Neuronal stem cell (in vitro differentiated cells): ENCODE measurements around the gene TAOK1.

Source experiments
- DNase-seq: peaks from one replicate; pipeline ENCODE4 v3.0.0-alpha.2; 2013; ENCODE audit warnings: low spot score
- H2AFZ ChIP-seq: one replicate; pipeline ENCODE4 v1.6.1; 2013; ENCODE audit warnings: mild to moderate bottlenecking, low read length, inconsistent platforms
- H2AK5ac ChIP-seq: 2 replicates; pipeline ENCODE4 v1.6.1; 2013; ENCODE audit warnings: low read depth, mild to moderate bottlenecking, inconsistent platforms, low read length, moderate library complexity, mixed read lengths
- H2BK120ac ChIP-seq: 2 replicates; pipeline ENCODE4 v1.6.1; 2013; ENCODE audit warnings: low read depth, mild to moderate bottlenecking, inconsistent platforms, low read length, moderate library complexity, mixed read lengths
- H2BK12ac ChIP-seq: one replicate; pipeline ENCODE4 v1.6.1; 2013; ENCODE audit warnings: low read length, inconsistent platforms
- H2BK15ac ChIP-seq: 2 replicates; pipeline ENCODE4 v1.6.1; 2013; ENCODE audit warnings: mild to moderate bottlenecking, low read length, inconsistent platforms, mixed read lengths
- H2BK5ac ChIP-seq: one replicate; pipeline ENCODE4 v1.6.1; 2013; ENCODE audit warnings: inconsistent platforms, mild to moderate bottlenecking, low read length, moderate library complexity
- H3K14ac ChIP-seq: one replicate; pipeline ENCODE4 v1.6.1; 2013; ENCODE audit warnings: low read length, inconsistent platforms
- H3K18ac ChIP-seq: 2 replicates; pipeline ENCODE4 v1.6.1; 2013; ENCODE audit warnings: low read length, inconsistent platforms
- H3K23ac ChIP-seq: 2 replicates; pipeline ENCODE4 v1.6.1; 2013; ENCODE audit warnings: low read depth, mild to moderate bottlenecking, mixed read lengths, low read length, inconsistent platforms; ENCODE audit not compliant: poor library complexity
- H3K27ac ChIP-seq: replicated peaks from 3 replicates; pipeline ENCODE4 v1.5.1; 2013; ENCODE audit warnings: low read length, inconsistent platforms
- H3K27me3 ChIP-seq, 3 experiments: 2 replicates each; pipeline ENCODE4 v1.6.1; 2013; ENCODE audit warnings: low read length in 3 of 3, mild to moderate bottlenecking in 2 of 3, inconsistent platforms in 1 of 3, low read depth in 1 of 3, mixed read lengths in 1 of 3, moderate library complexity in 1 of 3; ENCODE audit not compliant: control insufficient read depth in 3 of 3, insufficient read depth in 3 of 3
- H3K36me3 ChIP-seq, 2 donors: replicated peaks in 1 of 2; 2 replicates each; pipeline ENCODE4 v1.6.1; 2013; ENCODE audit warnings: low read length in 2 of 2; ENCODE audit not compliant: control insufficient read depth in 2 of 2, insufficient read depth in 2 of 2
- H3K4ac ChIP-seq: 2 replicates; pipeline ENCODE4 v1.6.1; 2013; ENCODE audit warnings: inconsistent platforms, mild to moderate bottlenecking, low read length, moderate library complexity
- H3K4me1 ChIP-seq, 2 donors: 1 replicate in 1 of 2; 2 replicates in 1 of 2; pipeline ENCODE4 v1.6.1; 2013; ENCODE audit warnings: low read length in 2 of 2, low read depth in 1 of 2; ENCODE audit not compliant: control insufficient read depth in 2 of 2, insufficient read depth in 1 of 2
- H3K4me2 ChIP-seq: one replicate; pipeline ENCODE4 v1.6.1; 2013; ENCODE audit warnings: mild to moderate bottlenecking, low read length, inconsistent platforms; ENCODE audit not compliant: insufficient read depth, poor library complexity, severe bottlenecking
- H3K4me3 ChIP-seq, 2 donors: 2 replicates each; pipeline ENCODE4 v1.5.1; 2013; ENCODE audit warnings: low read length in 2 of 2, mild to moderate bottlenecking in 2 of 2, inconsistent platforms in 1 of 2, moderate library complexity in 1 of 2
- H3K79me1 ChIP-seq: one replicate; pipeline ENCODE4 v1.6.1; 2013; ENCODE audit warnings: low read depth, mild to moderate bottlenecking, inconsistent platforms, low read length, moderate library complexity
- H3K9ac ChIP-seq: one replicate; pipeline ENCODE4 v1.6.1; 2013; ENCODE audit warnings: mild to moderate bottlenecking, low read depth, low read length, inconsistent platforms; ENCODE audit not compliant: poor library complexity
- H3K9me3 ChIP-seq, 2 donors: replicated peaks in 1 of 2; 2 replicates each; pipeline versions ENCODE3 to v1.6.1; 2013; ENCODE audit warnings: low read length in 2 of 2, mild to moderate bottlenecking in 2 of 2, inconsistent platforms in 1 of 2, low read depth in 1 of 2, mixed read lengths in 1 of 2, moderate library complexity in 1 of 2; ENCODE audit not compliant: control insufficient read depth in 2 of 2, insufficient read depth in 1 of 2
- H4K8ac ChIP-seq: one replicate; pipeline ENCODE4 v1.6.1; 2013; ENCODE audit warnings: low read depth, mild to moderate bottlenecking, inconsistent platforms, low read length, moderate library complexity
- H4K91ac ChIP-seq: one replicate; pipeline ENCODE4 v1.6.1; 2013; ENCODE audit warnings: low read length, low read depth, mild to moderate bottlenecking, inconsistent platforms; ENCODE audit not compliant: poor library complexity
- WGBS, 2 donors: extraction: QIAGEN DNeasy Blood & Tissue Kit; methylation state at CpG; one replicate each; pipeline ENCODE4 v1.1.7; 2013; ENCODE audit warnings: missing lambda C conversion rate in 2 of 2, mixed read lengths in 1 of 2; ENCODE audit not compliant: insufficient read length in 2 of 2, insufficient replicate concordance in 1 of 2; ENCODE audit errors: extremely low coverage in 2 of 2; 5-methylcytosine and 5-hydroxymethylcytosine counted together

The TAOK1 gene

DNA sequence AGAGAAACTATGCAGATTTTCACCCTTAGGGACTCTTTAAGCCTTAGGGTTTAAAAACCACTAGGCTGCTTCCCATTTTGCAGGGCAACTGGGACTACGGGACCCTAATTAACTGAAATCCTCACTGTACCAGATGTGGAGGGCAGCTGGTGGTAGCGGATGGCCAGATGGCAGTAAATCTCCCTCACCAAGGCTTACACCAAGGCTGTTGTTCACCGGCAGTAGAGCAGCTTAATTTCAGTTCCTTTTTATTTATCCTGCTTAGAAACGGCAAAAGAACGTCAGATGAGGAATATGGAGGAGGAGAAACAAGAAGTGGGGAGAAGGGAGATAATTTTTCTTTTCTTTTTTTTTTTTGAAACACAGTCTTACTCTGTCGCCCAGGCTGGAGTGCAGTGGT is 170.2 kb downstream of the TAOK1 start:
- no peak overlapping the region for H4K91ac ChIP-seq
- H3K4me1 ChIP-seq: no peaks in the 10 kb centered on the region
- H2BK5ac ChIP-seq: no peak overlapping the region
- no peak for DNase-seq
- peaks cover 0 to 29% of the 10 kb centered on the region in 2 donors for H3K36me3 ChIP-seq
- H2BK120ac ChIP-seq: no peak overlapping the region
- H2BK15ac ChIP-seq: no peak overlapping the region
- no CpG with 5 or more reads among the region's 6 CpGs for WGBS, 2 donors
- H3K4ac ChIP-seq: no peak overlapping the region
- no peak overlapping the region for H3K14ac ChIP-seq
- no peak overlapping the region for H3K4me2 ChIP-seq
- H3K23ac ChIP-seq: no peak overlapping the region
- no peak overlapping the region for H2AFZ ChIP-seq
- no peak overlapping the region for H3K18ac ChIP-seq
- no peak overlapping the region for H3K4me3 ChIP-seq
- H3K27ac ChIP-seq: no peak overlapping the region
- H3K27me3 ChIP-seq: peaks cover 0 to 9% (median 0%) of the 10 kb centered on the region in 3 experiments
- H3K79me1 ChIP-seq: no peaks in the 10 kb centered on the region
- no peak overlapping the region for H2BK12ac ChIP-seq
- no peak overlapping the region for H3K9ac ChIP-seq
- no peak overlapping the region for H2AK5ac ChIP-seq
- no peak overlapping the region for H4K8ac ChIP-seq
- H3K9me3 ChIP-seq: no peaks in the 10 kb centered on the region

DNA sequence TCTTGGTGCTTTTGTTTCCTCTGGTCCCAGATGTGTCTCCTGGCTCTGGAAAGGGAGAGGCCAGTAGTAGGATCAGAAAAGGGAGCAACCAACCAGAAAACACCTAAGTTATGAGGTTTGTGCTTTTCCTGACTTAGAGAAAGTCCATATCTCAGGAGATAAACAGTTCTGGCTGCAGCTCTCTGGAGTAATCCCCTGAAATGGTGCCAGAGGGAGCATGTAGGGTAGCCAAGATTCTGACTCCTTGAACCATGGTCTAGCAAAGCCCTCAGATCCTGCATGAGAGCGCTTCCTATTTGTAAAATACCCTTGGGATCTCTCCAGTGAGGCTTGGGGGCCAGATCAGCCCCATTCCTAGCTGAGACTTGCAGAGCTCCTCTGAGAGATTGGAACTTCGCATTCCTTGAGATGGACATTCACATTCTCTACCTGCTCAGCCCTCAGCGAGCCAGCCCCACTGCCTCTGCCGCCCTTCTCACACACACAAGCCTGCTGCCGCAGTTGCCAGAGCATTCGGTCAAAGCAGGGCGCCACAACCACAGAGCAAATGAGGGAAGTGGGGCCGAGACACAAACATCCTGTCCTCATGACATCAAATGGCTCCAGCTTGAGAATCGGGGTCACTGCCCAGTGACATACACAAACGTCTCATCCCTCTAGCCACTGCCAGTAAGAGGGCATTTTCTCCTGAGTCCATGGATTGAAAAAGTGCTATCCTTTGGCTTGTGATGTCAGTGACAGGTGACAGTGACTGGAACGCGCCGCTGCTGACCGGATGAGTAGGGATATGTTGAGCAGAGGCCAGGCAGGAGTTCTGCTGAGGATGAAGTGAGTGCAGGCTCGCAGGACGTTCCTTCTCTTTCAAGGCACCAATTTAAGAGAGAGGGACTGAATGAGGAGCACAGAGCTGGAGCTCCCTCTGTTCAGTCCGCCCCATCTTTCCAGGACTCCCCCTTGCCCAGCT is 171.7 kb downstream of the TAOK1 start:
- no peak overlapping the region for H4K8ac ChIP-seq
- no peak overlapping the region for H2BK120ac ChIP-seq
- DNase-seq: no peak
- H2BK15ac ChIP-seq: no peak overlapping the region
- no peak overlapping the region for H3K14ac ChIP-seq
- peaks cover 0 to 29% of the 10 kb centered on the region in 2 donors for H3K36me3 ChIP-seq
- no peaks in the 10 kb centered on the region for H3K9me3 ChIP-seq
- no peak overlapping the region for H3K4me2 ChIP-seq
- no peaks in the 10 kb centered on the region for H3K79me1 ChIP-seq
- no peak overlapping the region for H2BK5ac ChIP-seq
- no peak overlapping the region for H2AFZ ChIP-seq
- H3K4me3 ChIP-seq: no peak overlapping the region
- peak overlapping the region; percentile 60 for H3K9ac ChIP-seq
- no peak overlapping the region for H4K91ac ChIP-seq
- no peak overlapping the region for H3K23ac ChIP-seq
- no CpG with 5 or more reads among the region's 17 CpGs for WGBS, 2 donors
- peaks cover 4 to 5% of the 10 kb centered on the region in 2 donors for H3K4me1 ChIP-seq
- no peak overlapping the region for H2BK12ac ChIP-seq
- H2AK5ac ChIP-seq: no peak overlapping the region
- H3K4ac ChIP-seq: no peak overlapping the region
- no peak overlapping the region for H3K27ac ChIP-seq
- H3K27me3 ChIP-seq: peaks cover 0 to 24% (median 7%) of the 10 kb centered on the region in 3 experiments
- H3K18ac ChIP-seq: no peak overlapping the region

DNA sequence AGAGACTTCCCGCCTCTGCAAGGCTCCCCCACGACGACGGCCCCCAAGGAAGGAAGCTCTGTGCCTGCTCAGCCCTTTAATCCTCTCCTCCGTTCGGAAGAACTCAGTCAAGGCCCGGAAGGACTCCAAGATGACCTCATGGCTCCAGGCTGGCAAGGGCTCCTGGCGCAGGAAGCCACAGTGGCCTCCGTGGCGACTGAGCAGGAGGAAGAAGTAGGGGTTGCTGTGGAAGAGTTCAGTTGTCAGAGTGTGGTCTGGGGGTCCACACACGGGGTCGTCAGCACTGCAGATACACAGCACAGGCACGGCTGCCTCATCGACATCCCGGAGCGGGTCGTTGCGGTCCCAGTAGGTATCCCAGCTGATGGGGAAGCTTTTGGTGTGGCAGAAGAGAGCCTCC is 172.5 kb downstream of the TAOK1 start:
- Histone ChIP-seq H3K79me1 (no peaks in the 10 kb centered on the region), H4K8ac (no peak overlapping the region), H3K4me2 (no peak overlapping the region), H2BK120ac (no peak overlapping the region), H3K9ac (no peak overlapping the region), H2BK5ac (no peak overlapping the region), H3K27ac (no peak overlapping the region), H3K4me3 (peak overlapping the region in 1 of 2 donors; percentile 41), H3K4me1 (peaks cover 4 to 5% of the 10 kb centered on the region in 2 donors), H3K9me3 (no peaks in the 10 kb centered on the region), H2BK12ac (peak overlapping the region; percentile 14), H3K36me3 (peaks cover 0 to 29% of the 10 kb centered on the region in 2 donors), H4K91ac (no peak overlapping the region), H3K14ac (no peak overlapping the region), H2BK15ac (no peak overlapping the region), H3K18ac (no peak overlapping the region), H2AK5ac (no peak overlapping the region), H2AFZ (no peak overlapping the region), H3K4ac (no peak overlapping the region), H3K23ac (no peak overlapping the region), H3K27me3 (peaks cover 0 to 29% (median 7%) of the 10 kb centered on the region in 3 experiments)
- DNase-seq: no peak
- no CpG with 5 or more reads among the region's 18 CpGs for WGBS, 2 donors

DNA sequence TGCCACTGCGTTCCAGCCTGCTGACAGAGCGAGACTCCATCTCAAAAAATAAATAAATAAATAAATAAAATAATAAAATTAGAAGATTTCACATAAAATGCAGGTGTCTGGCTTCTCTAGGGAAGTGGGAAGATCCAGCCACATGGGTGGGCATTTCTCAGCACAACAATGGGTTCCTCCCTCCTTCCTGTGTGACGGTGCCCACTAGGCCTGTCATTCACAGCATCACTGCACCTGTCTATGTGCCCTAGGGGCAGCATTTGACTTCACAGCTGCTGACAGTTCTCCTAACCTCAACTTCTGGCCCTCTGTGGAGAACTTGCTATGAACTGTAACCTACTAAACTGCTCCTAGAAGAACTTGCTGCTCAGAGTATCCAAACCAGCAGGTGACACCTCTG is 173.7 kb downstream of the TAOK1 start:
- Histone ChIP-seq H3K4me3 (no peak overlapping the region), H2AK5ac (no peak overlapping the region)
- DNase-seq: no peak

More for the DNA sequence above, 173.7 kb downstream of the TAOK1 start:
- H4K8ac ChIP-seq: no peak overlapping the region
- no peak overlapping the region for H4K91ac ChIP-seq
- H3K4ac ChIP-seq: no peak overlapping the region
- H3K4me1 ChIP-seq: peaks cover 4 to 5% of the 10 kb centered on the region in 2 donors
- no peak overlapping the region for H3K9ac ChIP-seq
- H3K79me1 ChIP-seq: no peaks in the 10 kb centered on the region
- no peak overlapping the region for H2AFZ ChIP-seq
- no peaks in the 10 kb centered on the region for H3K9me3 ChIP-seq
- no peak overlapping the region for H3K23ac ChIP-seq
- H3K4me2 ChIP-seq: no peak overlapping the region
- no peak overlapping the region for H2BK12ac ChIP-seq
- no peak overlapping the region for H2BK120ac ChIP-seq
- WGBS, 2 donors: no CpG with 5 or more reads among the region's 3 CpGs
- no peak overlapping the region for H2BK15ac ChIP-seq
- no peak overlapping the region for H3K27ac ChIP-seq
- peaks cover 0 to 29% of the 10 kb centered on the region in 2 donors for H3K36me3 ChIP-seq
- peaks cover 0 to 29% (median 7%) of the 10 kb centered on the region in 3 experiments for H3K27me3 ChIP-seq
- H3K18ac ChIP-seq: no peak overlapping the region
- H3K14ac ChIP-seq: no peak overlapping the region
- H2BK5ac ChIP-seq: no peak overlapping the region
